Right cardiac atrium (tissue), 5 donors: ENCODE data around the gene PHF13. TPM values are rescaled to one million over a fixed set of nuclear protein-coding genes. Genes with fewer than 3 reads are reported as not detected.
"Not testable (repeated sequence)": the region's sequence is repeated elsewhere in the genome, so short reads cannot be mapped to it uniquely, and the experiment has no call there.

Source experiments
- ATAC-seq, 2 donors: fragments of 200-7000 bp; cut with Tn5 transposase; one replicate each; pipeline versions ENCODE4 v1.8.0 to v1.9.1; 2020; ENCODE audit warnings: moderate library complexity in 2 of 2, mild to moderate bottlenecking in 1 of 2
- DNase-seq, 3 donors: peaks; one replicate each; pipeline ENCODE4 v3.0.0-alpha.2; 2020
- H3K27ac ChIP-seq: one replicate; pipeline ENCODE4 v1.5.1; 2013; ENCODE audit warnings: mild to moderate bottlenecking, low read length, control low read depth, moderate library complexity
- H3K27me3 ChIP-seq: one replicate; pipeline ENCODE4 v1.6.1; 2013; ENCODE audit not compliant: control insufficient read depth, insufficient read depth
- H3K4me1 ChIP-seq: one replicate; pipeline ENCODE4 v1.6.1; 2013; ENCODE audit warnings: low read length; ENCODE audit not compliant: control insufficient read depth, insufficient read depth
- H3K4me3 ChIP-seq: one replicate; pipeline ENCODE4 v1.5.1; 2013; ENCODE audit warnings: low read length, control low read depth
- H3K9me3 ChIP-seq: one replicate; pipeline ENCODE4 v1.6.1; 2013; ENCODE audit warnings: low read length; ENCODE audit not compliant: control insufficient read depth
- WGBS: extraction: QIAGEN DNeasy Blood & Tissue Kit; methylation state at CpG from one replicate; pipeline ENCODE4 v1.1.7; 2013; 5-methylcytosine and 5-hydroxymethylcytosine counted together
- intact Hi-C, 4 donors: fragments of 100-400 bp; cut with DNase I; formaldehyde crosslinking; loops; one replicate each; pipeline versions ENCODE4 v1.11.0 to v1.14.0; 2022 to 2023
- polyA plus RNA-seq: library from polyadenylated mRNA; stranded (reverse); fragments of 200-250 nt; gene quantifications from one replicate; pipeline ENCODE4 v1.2.3, GENCODE V29; 2013
- total RNA-seq, 4 donors: library from RNA; stranded (reverse); fragmentation: NEBNext Ultra II Directional; extraction: Animal tissue kit (Norgen Biotek cat#: 25700); gene quantifications; one replicate each; pipeline ENCODE4 v1.2.1, GENCODE V29; 2021
- donor health status: healthy with polysubstance abuse.
- donor health status: DM: no; HTN: yes; CAD: no.
- donor health status: DM: no; HTN: no; CAD: no.
- donor health status: DM: no; HTN: yes; CAD: no; lungs with severe emphysema.
- donor health status: DM: yes; HTN: yes; CAD: no.

Gene PHF13
- total and polyA plus RNA-seq, 5 donors, result 4.8 to 9.7 (median 6.7) TPM

GRCh38 chr1:6651909-6652308, 38.4 kb downstream of the PHF13 start:
- no peak for ATAC-seq
- Histone ChIP-seq H3K27ac (no peak overlapping the region), H3K4me3 (no peak overlapping the region), H3K27me3 (no peaks in the 10 kb centered on the region), H3K9me3 (no peaks in the 10 kb centered on the region), H3K4me1 (no peaks in the 10 kb centered on the region)
- DNase-seq, result no peak
- intact Hi-C loops, result no loop called here
- 92% methylated on average over 17 of the region's 17 CpGs for WGBS

GRCh38 chr1:6652986-6653385, 39.5 kb downstream of the PHF13 start:
- intact Hi-C loops, result no loop called here
- Histone ChIP-seq H3K4me1 (no peaks in the 10 kb centered on the region), H3K27ac (no peak overlapping the region), H3K27me3 (no peaks in the 10 kb centered on the region), H3K9me3 (no peaks in the 10 kb centered on the region), H3K4me3 (no peak overlapping the region)
- 87% methylated on average over 6 of the region's 6 CpGs for WGBS
- no peak for ATAC-seq
- DNase-seq, result no peak

- WGBS, result 89% methylated on average over 23 of the region's 23 CpGs
- DNase-seq, result no peak
- H3K9me3 ChIP-seq, result no peaks in the 10 kb centered on the region
Measured at GRCh38 chr1:6653436-6654290, 40.1 kb downstream of the PHF13 start.

GRCh38 chr1:6657138-6657537, 43.6 kb downstream of the PHF13 start:
- Histone ChIP-seq H3K4me3 (no peak overlapping the region), H3K9me3 (no peaks in the 10 kb centered on the region), H3K27me3 (no peaks in the 10 kb centered on the region), H3K4me1 (peaks cover 3% of the 10 kb centered on the region), H3K27ac (no peak overlapping the region)
- 68% methylated on average over 6 of the region's 6 CpGs for WGBS
- intact Hi-C loops, result no loop called here
- DNase-seq (peak in 2 of 3 donors; percentile 69 to 78), ATAC-seq (peak; percentile 65 to 83)

More at GRCh38 chr1:6653436-6654290, 40.1 kb downstream of the PHF13 start:
- Histone ChIP-seq H3K27ac (no peak overlapping the region), H3K4me1 (no peaks in the 10 kb centered on the region), H3K4me3 (no peak overlapping the region), H3K27me3 (no peaks in the 10 kb centered on the region)
- intact Hi-C loops, result no loop called here
- no peak for ATAC-seq

GRCh38 chr1:6658359-6659060, 45.0 kb downstream of the PHF13 start:
- DNase-seq, result no peak
- ATAC-seq, result no peak
- WGBS, result 88% methylated on average over 5 of the region's 5 CpGs
- no peaks in the 10 kb centered on the region for H3K9me3 ChIP-seq
- intact Hi-C loops, result no loop called here
- H3K4me1 ChIP-seq, result peaks cover 3% of the 10 kb centered on the region
- H3K27ac ChIP-seq, result no peak overlapping the region
- H3K27me3 ChIP-seq, result no peaks in the 10 kb centered on the region
- H3K4me3 ChIP-seq, result no peak overlapping the region

- DNase-seq (no peak), ATAC-seq (no peak)
- H3K4me1 ChIP-seq, result peaks cover 3% of the 10 kb centered on the region
- intact Hi-C loops, result no loop called here
- no peak overlapping the region for H3K4me3 ChIP-seq
- H3K27ac ChIP-seq, result no peak overlapping the region
- 86% methylated on average over 7 of the region's 7 CpGs for WGBS
- no peaks in the 10 kb centered on the region for H3K9me3 ChIP-seq
- H3K27me3 ChIP-seq, result no peaks in the 10 kb centered on the region
Measured at GRCh38 chr1:6660415-6661049, 47.0 kb downstream of the PHF13 start.

GRCh38 chr1:6662468-6662867, 48.9 kb downstream of the PHF13 start:
- DNase-seq, H3K4me3 ChIP-seq, H3K27me3 ChIP-seq, ATAC-seq, H3K9me3 ChIP-seq, H3K27ac ChIP-seq, intact Hi-C loops, H3K4me1 ChIP-seq: not testable (repeated sequence)
- WGBS, result 97% methylated on average over 7 of the region's 7 CpGs

- ATAC-seq (peak; percentile 46 to 67), DNase-seq (no peak)
- H3K4me3 ChIP-seq, result no peak overlapping the region
- H3K4me1 ChIP-seq, result no peaks in the 10 kb centered on the region
- H3K27me3 ChIP-seq, result no peaks in the 10 kb centered on the region
- 58% methylated on average over 5 of the region's 5 CpGs for WGBS
- intact Hi-C loops, result no loop called here
- no peaks in the 10 kb centered on the region for H3K9me3 ChIP-seq
- H3K27ac ChIP-seq, result peak overlapping the region; percentile 60
Measured at GRCh38 chr1:6666696-6667095, 53.2 kb downstream of the PHF13 start.

GRCh38 chr1:6667139-6667538, 53.6 kb downstream of the PHF13 start:
- DNase-seq (no peak), ATAC-seq (peak; percentile 60 to 77)
- H3K4me3 ChIP-seq, result no peak overlapping the region
- H3K4me1 ChIP-seq, result no peaks in the 10 kb centered on the region
- peak overlapping the region; percentile 60 for H3K27ac ChIP-seq
- 81% methylated on average over 6 of the region's 6 CpGs for WGBS
- intact Hi-C loops, result no loop called here
- H3K9me3 ChIP-seq, result no peaks in the 10 kb centered on the region
- H3K27me3 ChIP-seq, result no peaks in the 10 kb centered on the region

GRCh38 chr1:6668503-6668902, 55.0 kb downstream of the PHF13 start:
- 98% methylated on average over 9 of the region's 9 CpGs for WGBS
- no peak overlapping the region for H3K4me3 ChIP-seq
- no peaks in the 10 kb centered on the region for H3K4me1 ChIP-seq
- ATAC-seq, result no peak
- no peaks in the 10 kb centered on the region for H3K27me3 ChIP-seq
- intact Hi-C loops, result no loop called here
- no peak for DNase-seq
- H3K9me3 ChIP-seq, result no peaks in the 10 kb centered on the region
- H3K27ac ChIP-seq, result no peak overlapping the region

- Histone ChIP-seq H3K27me3 (no peaks in the 10 kb centered on the region), H3K4me1 (no peaks in the 10 kb centered on the region), H3K9me3 (no peaks in the 10 kb centered on the region), H3K4me3 (no peak overlapping the region), H3K27ac (peak overlapping the region; percentile 30)
- ATAC-seq (peak; percentile 90 to 91), DNase-seq (peak in 1 of 3 donors; percentile 54)
- intact Hi-C loops, result no loop called here
- WGBS, result 47% methylated on average over 2 of the region's 2 CpGs
Measured at GRCh38 chr1:6672558-6672957, 59.0 kb downstream of the PHF13 start.
